ENCODE results near the gene DAP3.
"Not testable (repeated sequence)": the region's sequence is repeated elsewhere in the genome, so short reads cannot be mapped to it uniquely, and the experiment has no call there.

DAP3 gene

GRCh38 chr1:155689081-155689607 is at the start of gene DAP3:
DAP3 (plus strand) TSS chr1:155689091; CDS start chr1:155709780, 20,689 bp downstream.
- Histone ChIP-seq H3K79me2 (ENCODE audit: control insufficient read depth, insufficient read depth, low read length, unreplicated experiment) (peaks cover 93% of the 10 kb centered on the region), H3K36me3 (ENCODE audit: insufficient read depth, low read length) (peaks cover 23% of the 10 kb centered on the region), H3K4me1 (ENCODE audit: control insufficient read depth, insufficient read depth, low read length, unreplicated experiment) (peaks cover 13% of the 10 kb centered on the region), H2AFZ (ENCODE audit: low read length, unreplicated experiment) (peak within 1 kb of the TSS; percentile 95), H3K4me3 (ENCODE audit: low read depth, low read length) (peak within 1 kb of the TSS; percentile 100), H3K27ac (ENCODE audit: low read depth, low read length) (peak within 1 kb of the TSS; percentile 99)
- not testable (repeated sequence) for H3K27me3 ChIP-seq (ENCODE audit: insufficient read depth, low read length)

- H2AFZ ChIP-seq (ENCODE audit: low read length, unreplicated experiment): no peak overlapping the region
Observed at GRCh38 chr1:155640367-155640766, 48.5 kb upstream of the DAP3 start.

GRCh38 chr1:155642559-155643180 is 46.2 kb upstream of the DAP3 start:
- Histone ChIP-seq H3K36me3 (ENCODE audit: insufficient read depth, low read length) (peaks cover 31% of the 10 kb centered on the region; the same call in 1 of the 2 replicates), H3K4me1 (ENCODE audit: control insufficient read depth, insufficient read depth, low read length, unreplicated experiment) (peaks cover 21% of the 10 kb centered on the region)
- H3K79me2 ChIP-seq (ENCODE audit: control insufficient read depth, insufficient read depth, low read length, unreplicated experiment); H2AFZ ChIP-seq (ENCODE audit: low read length, unreplicated experiment); H3K4me3 ChIP-seq (ENCODE audit: low read depth, low read length); H3K27ac ChIP-seq (ENCODE audit: low read depth, low read length); H3K27me3 ChIP-seq (ENCODE audit: insufficient read depth, low read length): not testable (repeated sequence)

More at GRCh38 chr1:155640367-155640766, 48.5 kb upstream of the DAP3 start:
- Histone ChIP-seq H3K79me2 (ENCODE audit: control insufficient read depth, insufficient read depth, low read length, unreplicated experiment) (no peaks in the 10 kb centered on the region), H3K4me1 (ENCODE audit: control insufficient read depth, insufficient read depth, low read length, unreplicated experiment) (peaks cover 8% of the 10 kb centered on the region), H3K36me3 (ENCODE audit: insufficient read depth, low read length) (peaks cover 33% of the 10 kb centered on the region; the same call in 1 of the 2 replicates), H3K4me3 (ENCODE audit: low read depth, low read length) (no peak overlapping the region), H3K27me3 (ENCODE audit: insufficient read depth, low read length) (no peaks in the 10 kb centered on the region), H3K27ac (ENCODE audit: low read depth, low read length) (no peak overlapping the region)

GRCh38 chr1:155643230-155643629 is 45.7 kb upstream of the DAP3 start:
- Histone ChIP-seq H3K27ac (ENCODE audit: low read depth, low read length) (no peak overlapping the region), H3K79me2 (ENCODE audit: control insufficient read depth, insufficient read depth, low read length, unreplicated experiment) (no peaks in the 10 kb centered on the region), H3K27me3 (ENCODE audit: insufficient read depth, low read length) (no peaks in the 10 kb centered on the region), H3K36me3 (ENCODE audit: insufficient read depth, low read length) (peaks cover 31% of the 10 kb centered on the region; the same call in 1 of the 2 replicates), H3K4me3 (ENCODE audit: low read depth, low read length) (no peak overlapping the region), H3K4me1 (ENCODE audit: control insufficient read depth, insufficient read depth, low read length, unreplicated experiment) (peaks cover 21% of the 10 kb centered on the region), H2AFZ (ENCODE audit: low read length, unreplicated experiment) (no peak overlapping the region)

- Histone ChIP-seq H3K4me1 (ENCODE audit: control insufficient read depth, insufficient read depth, low read length, unreplicated experiment) (peaks cover 21% of the 10 kb centered on the region), H3K79me2 (ENCODE audit: control insufficient read depth, insufficient read depth, low read length, unreplicated experiment) (no peaks in the 10 kb centered on the region), H3K27ac (ENCODE audit: low read depth, low read length) (peak overlapping the region; percentile 55), H2AFZ (ENCODE audit: low read length, unreplicated experiment) (peak overlapping the region; percentile 71), H3K4me3 (ENCODE audit: low read depth, low read length) (peak overlapping the region; percentile 50; the same call in 1 of the 2 replicates), H3K27me3 (ENCODE audit: insufficient read depth, low read length) (no peaks in the 10 kb centered on the region), H3K36me3 (ENCODE audit: insufficient read depth, low read length) (peaks cover 29% of the 10 kb centered on the region; the same call in 1 of the 2 replicates)
Observed at GRCh38 chr1:155645034-155645598, 43.8 kb upstream of the DAP3 start.

GRCh38 chr1:155645648-155646047 is 43.2 kb upstream of the DAP3 start:
- no peak overlapping the region for H2AFZ ChIP-seq (ENCODE audit: low read length, unreplicated experiment)
- no peaks in the 10 kb centered on the region for H3K27me3 ChIP-seq (ENCODE audit: insufficient read depth, low read length)
- peaks cover 26% of the 10 kb centered on the region for H3K4me1 ChIP-seq (ENCODE audit: control insufficient read depth, insufficient read depth, low read length, unreplicated experiment)
- H3K4me3 ChIP-seq (ENCODE audit: low read depth, low read length): peak overlapping the region; percentile 50
- H3K36me3 ChIP-seq (ENCODE audit: insufficient read depth, low read length): peaks cover 29% of the 10 kb centered on the region; the same call in 1 of the 2 replicates
- no peaks in the 10 kb centered on the region for H3K79me2 ChIP-seq (ENCODE audit: control insufficient read depth, insufficient read depth, low read length, unreplicated experiment)
- H3K27ac ChIP-seq (ENCODE audit: low read depth, low read length): peak overlapping the region; percentile 55

- H3K4me1 ChIP-seq (ENCODE audit: control insufficient read depth, insufficient read depth, low read length, unreplicated experiment): peaks cover 28% of the 10 kb centered on the region
- H3K27ac ChIP-seq (ENCODE audit: low read depth, low read length): peak overlapping the region; percentile 55
- no peaks in the 10 kb centered on the region for H3K27me3 ChIP-seq (ENCODE audit: insufficient read depth, low read length)
- no peak overlapping the region for H2AFZ ChIP-seq (ENCODE audit: low read length, unreplicated experiment)
- no peaks in the 10 kb centered on the region for H3K79me2 ChIP-seq (ENCODE audit: control insufficient read depth, insufficient read depth, low read length, unreplicated experiment)
- peak overlapping the region; percentile 50 for H3K4me3 ChIP-seq (ENCODE audit: low read depth, low read length)
- peaks cover 28% of the 10 kb centered on the region; the same call in 1 of the 2 replicates for H3K36me3 ChIP-seq (ENCODE audit: insufficient read depth, low read length)
Observed at GRCh38 chr1:155646307-155646706, 42.6 kb upstream of the DAP3 start.

GRCh38 chr1:155648207-155649147 is 40.4 kb upstream of the DAP3 start:
- Histone ChIP-seq H3K79me2 (ENCODE audit: control insufficient read depth, insufficient read depth, low read length, unreplicated experiment) (no peaks in the 10 kb centered on the region), H2AFZ (ENCODE audit: low read length, unreplicated experiment) (peak overlapping the region; percentile 67), H3K36me3 (ENCODE audit: insufficient read depth, low read length) (peaks cover 8% of the 10 kb centered on the region; the same call in 1 of the 2 replicates), H3K4me3 (ENCODE audit: low read depth, low read length) (peak overlapping the region; percentile 80), H3K27ac (ENCODE audit: low read depth, low read length) (peak overlapping the region; percentile 70), H3K4me1 (ENCODE audit: control insufficient read depth, insufficient read depth, low read length, unreplicated experiment) (peaks cover 42% of the 10 kb centered on the region), H3K27me3 (ENCODE audit: insufficient read depth, low read length) (no peaks in the 10 kb centered on the region)

- H3K27ac ChIP-seq (ENCODE audit: low read depth, low read length): no peak overlapping the region
- H3K4me3 ChIP-seq (ENCODE audit: low read depth, low read length): no peak overlapping the region
- H3K4me1 ChIP-seq (ENCODE audit: control insufficient read depth, insufficient read depth, low read length, unreplicated experiment): peaks cover 42% of the 10 kb centered on the region
Observed at GRCh38 chr1:155649676-155650075, 39.2 kb upstream of the DAP3 start.

GRCh38 chr1:155650231-155650757 is 38.6 kb upstream of the DAP3 start:
- H3K4me1 ChIP-seq (ENCODE audit: control insufficient read depth, insufficient read depth, low read length, unreplicated experiment): peaks cover 38% of the 10 kb centered on the region
- no peaks in the 10 kb centered on the region for H3K36me3 ChIP-seq (ENCODE audit: insufficient read depth, low read length)
- H2AFZ ChIP-seq (ENCODE audit: low read length, unreplicated experiment): no peak overlapping the region
- H3K27me3 ChIP-seq (ENCODE audit: insufficient read depth, low read length): no peaks in the 10 kb centered on the region
- H3K27ac ChIP-seq (ENCODE audit: low read depth, low read length): no peak overlapping the region
- no peak overlapping the region for H3K4me3 ChIP-seq (ENCODE audit: low read depth, low read length)
- H3K79me2 ChIP-seq (ENCODE audit: control insufficient read depth, insufficient read depth, low read length, unreplicated experiment): no peaks in the 10 kb centered on the region

More at GRCh38 chr1:155649676-155650075, 39.2 kb upstream of the DAP3 start:
- Histone ChIP-seq H3K79me2 (ENCODE audit: control insufficient read depth, insufficient read depth, low read length, unreplicated experiment) (no peaks in the 10 kb centered on the region), H2AFZ (ENCODE audit: low read length, unreplicated experiment) (no peak overlapping the region), H3K27me3 (ENCODE audit: insufficient read depth, low read length) (no peaks in the 10 kb centered on the region), H3K36me3 (ENCODE audit: insufficient read depth, low read length) (no peaks in the 10 kb centered on the region)
